Measurements from ENCODE around the gene BCAM. TPM values are rescaled to one million over a fixed set of nuclear protein-coding genes. Genes with fewer than 3 reads are reported as not detected.

BCAM gene
- total RNA-seq, 1 experiment from 2014 or later, result 12.9 TPM

GRCh38 chr19:44792281-44792680, 16.6 kb upstream of the BCAM start:
- ATAC-seq (no peak), DNase-seq (no peak)
- intact Hi-C loops (cut with micrococcal nuclease), result no loop called here
- Histone ChIP-seq H3K9me2 (replicated peaks; ENCODE audit: low read length) (no peaks in the 10 kb centered on the region), H2AFZ (ENCODE audit: low read length) (no peak overlapping the region), H3K27ac (ENCODE audit: low read length) (no peak overlapping the region), H3K4me3 (ENCODE audit: low read length) (no peak overlapping the region), H3K27me3 (ENCODE audit: low read length) (no peaks in the 10 kb centered on the region), H3K79me2 (ENCODE audit: low read length) (no peaks in the 10 kb centered on the region), H4K20me1 (ENCODE audit: low read length) (no peaks in the 10 kb centered on the region), H3K9ac (ENCODE audit: low read length) (no peak overlapping the region), H3K4me2 (ENCODE audit: low read length) (no peak overlapping the region), H3K9me3 (ENCODE audit: low read length) (no peaks in the 10 kb centered on the region), H3K4me1 (ENCODE audit: insufficient read depth, low read length) (peaks cover 13% of the 10 kb centered on the region), H3K36me3 (ENCODE audit: low read depth, low read length) (no peaks in the 10 kb centered on the region), H3F3A (ENCODE audit: low read length, unreplicated experiment) (no peaks in the 10 kb centered on the region)
- TF ChIP-seq EZH2phosphoT487 (IDR thresholded peaks at IDR 0.05; ENCODE audit: borderline replicate concordance, low read length), result no peak
- TF ChIP-seq, protein P1, sequence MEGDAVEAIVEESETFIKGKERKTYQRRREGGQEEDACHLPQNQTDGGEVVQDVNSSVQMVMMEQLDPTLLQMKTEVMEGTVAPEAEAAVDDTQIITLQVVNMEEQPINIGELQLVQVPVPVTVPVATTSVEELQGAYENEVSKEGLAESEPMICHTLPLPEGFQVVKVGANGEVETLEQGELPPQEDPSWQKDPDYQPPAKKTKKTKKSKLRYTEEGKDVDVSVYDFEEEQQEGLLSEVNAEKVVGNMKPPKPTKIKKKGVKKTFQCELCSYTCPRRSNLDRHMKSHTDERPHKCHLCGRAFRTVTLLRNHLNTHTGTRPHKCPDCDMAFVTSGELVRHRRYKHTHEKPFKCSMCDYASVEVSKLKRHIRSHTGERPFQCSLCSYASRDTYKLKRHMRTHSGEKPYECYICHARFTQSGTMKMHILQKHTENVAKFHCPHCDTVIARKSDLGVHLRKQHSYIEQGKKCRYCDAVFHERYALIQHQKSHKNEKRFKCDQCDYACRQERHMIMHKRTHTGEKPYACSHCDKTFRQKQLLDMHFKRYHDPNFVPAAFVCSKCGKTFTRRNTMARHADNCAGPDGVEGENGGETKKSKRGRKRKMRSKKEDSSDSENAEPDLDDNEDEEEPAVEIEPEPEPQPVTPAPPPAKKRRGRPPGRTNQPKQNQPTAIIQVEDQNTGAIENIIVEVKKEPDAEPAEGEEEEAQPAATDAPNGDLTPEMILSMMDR (conservative IDR thresholded peaks at IDR 0.05; ENCODE audit: low read depth, low read length), result no peak
- TF ChIP-seq EZH2 (IDR thresholded peaks at IDR 0.05; ENCODE audit: low read length, unreplicated experiment), result no peak
- no TSS peak for BruUV-seq (replicated peaks)
- POLR2A ChIA-PET (ENCODE audit: unreplicated experiment), result interaction anchor here (0.6 kb wide), 1 partner anchor 115 kb away, joined by 4 read pairs; no protein-coding TSS in a partner anchor
- CTCF ChIA-PET, result no interaction called here

DNA sequence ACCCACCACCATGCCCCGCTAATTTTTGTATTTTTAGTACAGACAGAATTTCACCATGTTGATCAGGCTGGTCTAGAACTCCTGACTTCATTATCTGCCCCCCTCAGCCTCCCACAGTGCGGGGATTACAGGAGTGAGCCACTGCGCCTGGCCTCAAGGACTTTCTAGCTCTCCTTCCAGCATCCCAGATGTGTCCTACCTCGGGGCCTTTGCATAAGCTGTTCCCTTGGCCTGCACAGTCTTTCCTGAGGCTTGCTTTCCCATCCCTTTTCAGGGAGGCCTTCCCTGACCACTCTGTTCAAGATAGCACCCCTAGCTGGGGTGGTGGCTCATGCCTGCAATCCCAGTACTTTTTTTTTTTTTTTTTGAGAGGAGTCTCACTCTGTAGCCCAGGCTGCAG, 14.3 kb upstream of the BCAM start:
- DNase-seq (no peak), ATAC-seq (no peak)
- no peak overlapping the region for H3K4me3 ChIP-seq (ENCODE audit: low read length)
- H2AFZ ChIP-seq (ENCODE audit: low read length), result no peak overlapping the region
- no peak for TF ChIP-seq EZH2 (IDR thresholded peaks at IDR 0.05; ENCODE audit: low read length, unreplicated experiment)
- no peak for TF ChIP-seq EZH2phosphoT487 (IDR thresholded peaks at IDR 0.05; ENCODE audit: borderline replicate concordance, low read length)
- TF ChIP-seq, protein P1 (conservative IDR thresholded peaks at IDR 0.05; ENCODE audit: low read depth, low read length), result no peak
- no peaks in the 10 kb centered on the region for H3K9me3 ChIP-seq (ENCODE audit: low read length)
- no peaks in the 10 kb centered on the region for H3K79me2 ChIP-seq (ENCODE audit: low read length)
- H3K4me2 ChIP-seq (ENCODE audit: low read length), result no peak overlapping the region
- H3K4me1 ChIP-seq (ENCODE audit: insufficient read depth, low read length), result peaks cover 19% of the 10 kb centered on the region
- no peaks in the 10 kb centered on the region for H3K9me2 ChIP-seq (replicated peaks; ENCODE audit: low read length)
- ChIA-PET CTCF (no interaction called here), POLR2A (ENCODE audit: unreplicated experiment) (interaction anchor here (0.7 kb wide), 1 partner anchor 9 kb away, joined by 32 read pairs; no protein-coding TSS in a partner anchor)
- H3F3A ChIP-seq (ENCODE audit: low read length, unreplicated experiment), result no peaks in the 10 kb centered on the region
- intact Hi-C loops (cut with micrococcal nuclease), result no loop called here
- BruUV-seq (replicated peaks), result no TSS peak
- no peak overlapping the region for H3K9ac ChIP-seq (ENCODE audit: low read length)
- no peak overlapping the region for H3K27ac ChIP-seq (ENCODE audit: low read length)
- no peaks in the 10 kb centered on the region for H4K20me1 ChIP-seq (ENCODE audit: low read length)
- H3K36me3 ChIP-seq (ENCODE audit: low read depth, low read length), result peaks cover 5% of the 10 kb centered on the region; the same call in 1 of the 2 replicates
- no peaks in the 10 kb centered on the region for H3K27me3 ChIP-seq (ENCODE audit: low read length)

- no peak for DNase-seq
- intact Hi-C loops (cut with micrococcal nuclease), result no loop called here
Observed at GRCh38 chr19:44795398-44795987, 13.4 kb upstream of the BCAM start.

More at GRCh38 chr19:44795398-44795987, 13.4 kb upstream of the BCAM start:
- TF ChIP-seq, protein P1 (conservative IDR thresholded peaks at IDR 0.05; ENCODE audit: low read depth, low read length), result no peak
- TF ChIP-seq EZH2 (IDR thresholded peaks at IDR 0.05; ENCODE audit: low read length, unreplicated experiment) (no peak), EZH2phosphoT487 (IDR thresholded peaks at IDR 0.05; ENCODE audit: borderline replicate concordance, low read length) (no peak)
- H4K20me1 ChIP-seq (ENCODE audit: low read length), result no peaks in the 10 kb centered on the region
- H3K79me2 ChIP-seq (ENCODE audit: low read length), result no peaks in the 10 kb centered on the region
- no peak for ATAC-seq
- H3K4me2 ChIP-seq (ENCODE audit: low read length), result no peak overlapping the region
- H3K36me3 ChIP-seq (ENCODE audit: low read depth, low read length), result peaks cover 5% of the 10 kb centered on the region; the same call in 1 of the 2 replicates
- H3K9ac ChIP-seq (ENCODE audit: low read length), result no peak overlapping the region
- H3K4me3 ChIP-seq (ENCODE audit: low read length), result no peak overlapping the region
- no peak overlapping the region for H3K27ac ChIP-seq (ENCODE audit: low read length)
- CTCF ChIA-PET, result interaction anchor here (0.5 kb wide), 1 partner anchor 99 kb away, joined by 12 read pairs; no protein-coding TSS in a partner anchor
- H3K4me1 ChIP-seq (ENCODE audit: insufficient read depth, low read length), result peaks cover 19% of the 10 kb centered on the region
- H3K9me3 ChIP-seq (ENCODE audit: low read length), result no peaks in the 10 kb centered on the region
- H3K9me2 ChIP-seq (replicated peaks; ENCODE audit: low read length), result no peaks in the 10 kb centered on the region
- H3K27me3 ChIP-seq (ENCODE audit: low read length), result no peaks in the 10 kb centered on the region
- H3F3A ChIP-seq (ENCODE audit: low read length, unreplicated experiment), result no peaks in the 10 kb centered on the region
- no peak overlapping the region for H2AFZ ChIP-seq (ENCODE audit: low read length)
- POLR2A ChIA-PET (ENCODE audit: unreplicated experiment), result interaction anchor here (0.7 kb wide), 1 partner anchor 10 kb away, joined by 32 read pairs; no protein-coding TSS in a partner anchor
- BruUV-seq (replicated peaks), result no TSS peak
